ENCODE results near the gene SHISAL2A.

SHISAL2A gene

GRCh38 chr1:52632732-52633290 lies at the start of gene SHISAL2A:
Gene SHISAL2A, plus strand, starts transcription at chr1:52633168. Its CDS starts 326 bp downstream, at chr1:52633494.
- no peak for DNase-seq (ENCODE audit: low read depth)

- no peak for DNase-seq (ENCODE audit: low read depth)
Observed at GRCh38 chr1:52585474-52585873, 47.5 kb upstream of the SHISAL2A start.

GRCh38 chr1:52588027-52588426 lies 44.9 kb upstream of the SHISAL2A start:
- no peak for DNase-seq (ENCODE audit: low read depth)

- no peak for DNase-seq (ENCODE audit: low read depth)
Observed at GRCh38 chr1:52588535-52588934, 44.4 kb upstream of the SHISAL2A start.

- DNase-seq (ENCODE audit: low read depth), result no peak
Observed at GRCh38 chr1:52590266-52590665, 42.7 kb upstream of the SHISAL2A start.

- no peak for DNase-seq (ENCODE audit: low read depth)
Observed at GRCh38 chr1:52592637-52593323, 40.2 kb upstream of the SHISAL2A start.

- peak; percentile 47 for DNase-seq (ENCODE audit: low read depth)
Observed at GRCh38 chr1:52593495-52593894, 39.5 kb upstream of the SHISAL2A start.

GRCh38 chr1:52595061-52595460 lies 37.9 kb upstream of the SHISAL2A start:
- DNase-seq (ENCODE audit: low read depth), result no peak

GRCh38 chr1:52597912-52598311 lies 35.1 kb upstream of the SHISAL2A start:
- no peak for DNase-seq (ENCODE audit: low read depth)

GRCh38 chr1:52598729-52599128 lies 34.2 kb upstream of the SHISAL2A start:
- DNase-seq (ENCODE audit: low read depth), result no peak

- DNase-seq (ENCODE audit: low read depth), result no peak
Observed at GRCh38 chr1:52599236-52599635, 33.7 kb upstream of the SHISAL2A start.

GRCh38 chr1:52600533-52601179 lies 32.3 kb upstream of the SHISAL2A start:
- no peak for DNase-seq (ENCODE audit: low read depth)

GRCh38 chr1:52601519-52601918 lies 31.4 kb upstream of the SHISAL2A start:
- DNase-seq (ENCODE audit: low read depth), result no peak

- DNase-seq (ENCODE audit: low read depth), result peak; percentile 66
Observed at GRCh38 chr1:52601991-52602855, 30.7 kb upstream of the SHISAL2A start, which contains the start of gene GPX7. Gene GPX7, plus strand, starts transcription at chr1:52602371. Its CDS starts 39 bp downstream, at chr1:52602410.

- peak; percentile 19 for DNase-seq (ENCODE audit: low read depth)
Observed at GRCh38 chr1:52602856-52603600, 29.9 kb upstream of the SHISAL2A start.

- no peak for DNase-seq (ENCODE audit: low read depth)
Observed at GRCh38 chr1:52603630-52604029, 29.3 kb upstream of the SHISAL2A start.

- peak; percentile 15 for DNase-seq (ENCODE audit: low read depth)
Observed at GRCh38 chr1:52604063-52604770, 28.8 kb upstream of the SHISAL2A start.

- DNase-seq (ENCODE audit: low read depth), result no peak
Observed at GRCh38 chr1:52613636-52614373, 19.2 kb upstream of the SHISAL2A start.

- no peak for DNase-seq (ENCODE audit: low read depth)
Observed at GRCh38 chr1:52614671-52615070, 18.3 kb upstream of the SHISAL2A start.

- no peak for DNase-seq (ENCODE audit: low read depth)
Observed at GRCh38 chr1:52615489-52616042, 17.4 kb upstream of the SHISAL2A start.
